ENCODE measurements around the gene TAF12. TPM values are rescaled to one million over a fixed set of nuclear protein-coding genes. Genes with fewer than 3 reads are reported as not detected.
A peak's percentile ranks its signal among the peaks of the same experiment; 100 is the strongest.
"Not testable (repeated sequence)": the region's sequence is repeated elsewhere in the genome, so short reads cannot be mapped to it uniquely, and the experiment has no call there.

The TAF12 gene
- total RNA-seq, 1 donor from 2014 or later = 45.2 TPM

GRCh38 chr1:28666806-28667205 is 23.9 kb upstream of the TAF12 start:
- Histone ChIP-seq H3K9me3 (ENCODE audit: low read depth) (no peaks in the 10 kb centered on the region), H4K20me1 (ENCODE audit: low read depth) (no peaks in the 10 kb centered on the region), H3F3A (ENCODE audit: low read depth) (peaks cover 45% of the 10 kb centered on the region), H3K79me2 (ENCODE audit: low read depth) (peaks cover 32% of the 10 kb centered on the region), H3K4me1 (peaks cover 13% of the 10 kb centered on the region), H3K27ac (no peak overlapping the region), H3K9ac (no peak overlapping the region), H2AFZ (replicated peaks) (no peak overlapping the region), H3K27me3 (no peaks in the 10 kb centered on the region), H3K4me3 (no peak overlapping the region), H3K36me3 (no peaks in the 10 kb centered on the region), H3K4me2 (no peak overlapping the region)
- TF ChIP-seq EZH2phosphoT487 (IDR thresholded peaks at IDR 0.05) = no peak
- Mint-ChIP-seq H3K9me3 (no peaks in the 10 kb centered on the region), H3K27ac (no peak overlapping the region), H3K4me1 (peaks cover 17% of the 10 kb centered on the region), H3K4me3 (no peak overlapping the region), H3K36me3 (no peaks in the 10 kb centered on the region), H3K27me3 (ENCODE audit: insufficient read depth, low read depth) (peaks cover 3% of the 10 kb centered on the region)
- DNase-seq (ENCODE audit: low spot score) = no peak

GRCh38 chr1:28663871-28664470 is 21.1 kb upstream of the TAF12 start:
- Histone ChIP-seq H3K36me3 (no peaks in the 10 kb centered on the region), H3K9me3 (ENCODE audit: low read depth) (no peaks in the 10 kb centered on the region), H4K20me1 (ENCODE audit: low read depth) (no peaks in the 10 kb centered on the region), H3K4me3 (no peak overlapping the region), H2AFZ (replicated peaks) (peak overlapping the region; percentile 39), H3K27me3 (no peaks in the 10 kb centered on the region), H3K9ac (no peak overlapping the region), H3K4me2 (peak overlapping the region; percentile 39), H3K4me1 (peaks cover 11% of the 10 kb centered on the region), H3K79me2 (ENCODE audit: low read depth) (peaks cover 4% of the 10 kb centered on the region), H3F3A (ENCODE audit: low read depth) (peaks cover 20% of the 10 kb centered on the region), H3K27ac (no peak overlapping the region)
- TF ChIP-seq, protein P1, sequence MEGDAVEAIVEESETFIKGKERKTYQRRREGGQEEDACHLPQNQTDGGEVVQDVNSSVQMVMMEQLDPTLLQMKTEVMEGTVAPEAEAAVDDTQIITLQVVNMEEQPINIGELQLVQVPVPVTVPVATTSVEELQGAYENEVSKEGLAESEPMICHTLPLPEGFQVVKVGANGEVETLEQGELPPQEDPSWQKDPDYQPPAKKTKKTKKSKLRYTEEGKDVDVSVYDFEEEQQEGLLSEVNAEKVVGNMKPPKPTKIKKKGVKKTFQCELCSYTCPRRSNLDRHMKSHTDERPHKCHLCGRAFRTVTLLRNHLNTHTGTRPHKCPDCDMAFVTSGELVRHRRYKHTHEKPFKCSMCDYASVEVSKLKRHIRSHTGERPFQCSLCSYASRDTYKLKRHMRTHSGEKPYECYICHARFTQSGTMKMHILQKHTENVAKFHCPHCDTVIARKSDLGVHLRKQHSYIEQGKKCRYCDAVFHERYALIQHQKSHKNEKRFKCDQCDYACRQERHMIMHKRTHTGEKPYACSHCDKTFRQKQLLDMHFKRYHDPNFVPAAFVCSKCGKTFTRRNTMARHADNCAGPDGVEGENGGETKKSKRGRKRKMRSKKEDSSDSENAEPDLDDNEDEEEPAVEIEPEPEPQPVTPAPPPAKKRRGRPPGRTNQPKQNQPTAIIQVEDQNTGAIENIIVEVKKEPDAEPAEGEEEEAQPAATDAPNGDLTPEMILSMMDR (IDR thresholded peaks at IDR 0.05) = no peak
- no peak for TF ChIP-seq EZH2phosphoT487 (IDR thresholded peaks at IDR 0.05)
- no peak for TF ChIP-seq EZH2 (IDR thresholded peaks at IDR 0.05)
- no peaks in the 10 kb centered on the region for H3K36me3 Mint-ChIP-seq
- no peak for DNase-seq (ENCODE audit: low spot score)
- H3K4me1 Mint-ChIP-seq = peaks cover 8% of the 10 kb centered on the region
- H3K9me3 Mint-ChIP-seq = no peaks in the 10 kb centered on the region
- H3K27me3 Mint-ChIP-seq (ENCODE audit: insufficient read depth, low read depth) = peaks cover 7% of the 10 kb centered on the region
- no peak overlapping the region for H3K4me3 Mint-ChIP-seq
- H3K27ac Mint-ChIP-seq = peak overlapping the region; percentile 65

DNA sequence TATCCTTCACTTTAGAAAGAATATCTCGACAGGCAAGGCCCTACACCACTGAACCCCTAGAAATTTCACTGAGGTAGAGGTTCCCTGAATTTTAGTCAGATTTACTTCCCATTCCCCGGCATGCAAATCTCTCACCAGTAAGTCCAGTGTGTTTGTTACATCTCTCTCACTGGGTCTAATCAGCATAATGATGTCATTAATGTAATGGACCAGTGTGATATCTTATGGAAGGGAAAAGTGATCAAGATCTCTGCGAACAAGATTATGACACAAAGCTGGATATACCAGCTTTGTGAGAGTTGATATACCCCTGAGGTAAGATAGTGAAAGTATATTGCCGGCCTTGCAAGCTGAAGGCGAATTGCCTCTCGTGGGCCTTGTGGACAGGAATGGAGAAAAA is 13.5 kb upstream of the TAF12 start:
- H3K27ac Mint-ChIP-seq = no peak overlapping the region
- no peak for DNase-seq (ENCODE audit: low spot score)
- peaks cover 3% of the 10 kb centered on the region for H3F3A ChIP-seq (ENCODE audit: low read depth)
- H3K27me3 Mint-ChIP-seq (ENCODE audit: insufficient read depth, low read depth) = peaks cover 7% of the 10 kb centered on the region
- H3K4me2 ChIP-seq = no peak overlapping the region
- H3K27ac ChIP-seq = no peak overlapping the region
- H3K4me1 ChIP-seq = no peaks in the 10 kb centered on the region
- H3K9ac ChIP-seq = no peak overlapping the region
- H3K4me1 Mint-ChIP-seq = no peaks in the 10 kb centered on the region
- TF ChIP-seq EZH2phosphoT487 (IDR thresholded peaks at IDR 0.05) (no peak), EZH2 (IDR thresholded peaks at IDR 0.05) (no peak)
- TF ChIP-seq, protein P1 (IDR thresholded peaks at IDR 0.05) = no peak
- no peaks in the 10 kb centered on the region for H3K9me3 ChIP-seq (ENCODE audit: low read depth)
- H2AFZ ChIP-seq (replicated peaks) = no peak overlapping the region
- no peaks in the 10 kb centered on the region for H3K79me2 ChIP-seq (ENCODE audit: low read depth)
- no peaks in the 10 kb centered on the region for H3K36me3 Mint-ChIP-seq
- H3K9me3 Mint-ChIP-seq = no peaks in the 10 kb centered on the region
- no peak overlapping the region for H3K4me3 Mint-ChIP-seq
- no peaks in the 10 kb centered on the region for H4K20me1 ChIP-seq (ENCODE audit: low read depth)
- no peaks in the 10 kb centered on the region for H3K36me3 ChIP-seq
- H3K27me3 ChIP-seq = no peaks in the 10 kb centered on the region
- no peak overlapping the region for H3K4me3 ChIP-seq

GRCh38 chr1:28655448-28656311 is 12.8 kb upstream of the TAF12 start:
- not testable (repeated sequence) for H3K9me3 Mint-ChIP-seq; H3K4me1 ChIP-seq; H3K4me2 ChIP-seq; H3K27me3 Mint-ChIP-seq (ENCODE audit: insufficient read depth, low read depth); H3K4me1 Mint-ChIP-seq; H3K36me3 ChIP-seq; H3K9ac ChIP-seq; DNase-seq (ENCODE audit: low spot score); H3K79me2 ChIP-seq (ENCODE audit: low read depth); H3K36me3 Mint-ChIP-seq; H3K27me3 ChIP-seq; H3F3A ChIP-seq (ENCODE audit: low read depth); H3K27ac Mint-ChIP-seq; H4K20me1 ChIP-seq (ENCODE audit: low read depth); H3K27ac ChIP-seq; H2AFZ ChIP-seq (replicated peaks); H3K4me3 ChIP-seq; H3K9me3 ChIP-seq (ENCODE audit: low read depth)
- peak overlapping the region; percentile 59 for H3K4me3 Mint-ChIP-seq
